Smooth muscle cell of the umbilical artery (primary cell): ENCODE measurements around the gene ZNF337. TPM values are rescaled to one million over a fixed set of nuclear protein-coding genes. Genes with fewer than 3 reads are reported as not detected.

Experiments
- total RNA-seq: library from RNA; depleted of rRNA; stranded (reverse); fragments of >200 nt; gene quantifications from 2 replicates; pipeline ENCODE4 v1.2.3, GENCODE V29; 2014

The ZNF337 gene
- total RNA-seq: 17.8 and 23.9 TPM in 2 replicates

GRCh38 chr20:25696371-25697131 is at the start of gene ZNF337:
TSS of gene ZNF337 (minus strand) at chr20:25696853. CDS start at chr20:25686417, 10,436 bp downstream.

Other genes with a start within 250 kb of the ZNF337 start
- 9.5 and 10.5 TPM in 2 replicates for gene NINL, start 111.3 kb downstream of the ZNF337 start, total RNA-seq
- gene NANP, start 72.8 kb downstream of the ZNF337 start, total RNA-seq: 9.8 and 12.6 TPM in 2 replicates